ENCODE results near the gene BEX1. TPM values are rescaled to one million over a fixed set of nuclear protein-coding genes. Genes with fewer than 3 reads are reported as not detected.

Gene BEX1
- total RNA-seq, 2 donors from 2014 or later = 83.6 to 144 TPM

DNA sequence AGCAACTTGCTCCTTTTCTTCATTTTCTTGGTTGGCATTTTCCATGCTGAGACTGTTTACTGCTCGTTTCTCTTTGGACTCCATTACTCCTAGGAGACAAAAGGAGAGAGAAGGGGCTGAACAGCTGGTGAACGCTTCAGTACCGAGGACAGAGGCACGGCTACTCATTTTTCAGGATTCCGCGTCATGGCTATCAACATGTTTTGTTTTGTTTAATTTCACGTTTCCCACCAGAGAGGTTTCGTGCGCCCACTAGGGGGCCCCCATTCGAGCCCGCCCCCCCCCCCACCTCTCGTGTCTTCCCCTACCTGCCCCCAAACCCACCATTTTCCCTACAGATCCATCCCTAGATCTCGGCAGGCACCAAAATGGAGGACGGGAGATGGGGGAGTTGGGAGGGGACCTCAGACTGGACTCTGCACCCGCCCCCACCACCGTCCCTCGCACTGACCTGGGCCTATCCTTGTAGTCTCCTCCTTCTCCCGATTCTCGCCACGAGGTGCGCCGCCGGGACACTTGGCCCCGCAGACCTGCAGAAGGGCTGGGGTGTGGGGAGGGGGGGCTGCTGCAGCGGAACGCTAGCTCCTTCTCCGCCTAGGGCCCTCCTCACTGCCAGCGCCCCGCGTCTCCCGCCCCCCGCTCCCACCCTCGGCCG, 653 bp downstream of the BEX1 start:
- Mint-ChIP-seq H3K4me1 (peaks cover 2% of the 10 kb centered on the region), H3K4me3 (peak overlapping the region; percentile 66), H3K9me3 (peaks cover 28% of the 10 kb centered on the region), H3K27ac (peak overlapping the region; percentile 85), H3K27me3 (ENCODE audit: insufficient read depth) (no peaks in the 10 kb centered on the region), H3K36me3 (ENCODE audit: low read depth) (peaks cover 9% of the 10 kb centered on the region)
- WGBS, 2 experiments (ENCODE audit: insufficient coverage in 1 of 2, insufficient read length in 1 of 2) = 11 to 17% methylated on average over 1 to 19 of the region's 34 CpGs
- DNase-seq = peak; percentile 81
- no peaks in the 10 kb centered on the region for H3K27me3 ChIP-seq (ENCODE audit: control insufficient read depth, insufficient read depth, low read length, poor library complexity, severe bottlenecking)
- TF ChIP-seq CTCF (conservative IDR thresholded peaks at IDR 0.05) = peak; percentile 43
- H3K9ac ChIP-seq (ENCODE audit: extremely low read depth, low read length, poor library complexity, severe bottlenecking) = peak overlapping the region; percentile 67
- H3K4me3 ChIP-seq (ENCODE audit: low read length) = peak overlapping the region; percentile 69
- H3K9me3 ChIP-seq (ENCODE audit: control insufficient read depth, low read length) = no peaks in the 10 kb centered on the region
- no peaks in the 10 kb centered on the region for H3K36me3 ChIP-seq (ENCODE audit: control insufficient read depth, insufficient read depth, low read length)
- peaks cover 2% of the 10 kb centered on the region for H3K4me1 ChIP-seq (ENCODE audit: control insufficient read depth, insufficient read depth, low read length)
- peak overlapping the region; percentile 79 for H3K27ac ChIP-seq (ENCODE audit: low read depth, low read length)

DNA sequence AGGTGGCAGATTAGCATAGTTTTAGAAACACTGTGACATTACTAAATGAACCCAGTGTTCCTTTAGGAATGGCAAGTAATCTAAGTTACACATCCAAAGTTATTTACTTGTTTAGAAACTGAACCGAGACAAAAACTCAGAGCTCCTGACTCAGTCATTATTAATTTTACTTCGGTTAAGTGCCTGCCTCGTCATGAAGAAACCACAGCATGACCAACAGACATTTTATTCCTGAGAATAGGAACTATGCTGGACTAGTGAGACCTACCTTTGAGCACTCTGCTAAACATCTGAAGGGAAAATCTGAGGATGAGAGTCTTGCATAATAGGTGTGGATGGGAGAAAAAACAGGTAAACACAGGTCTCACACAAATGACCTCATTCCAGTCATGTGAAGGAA, 2.5 kb downstream of the BEX1 start:
- H3K27ac ChIP-seq (ENCODE audit: low read depth, low read length) = no peak overlapping the region
- no peak overlapping the region for H3K4me3 ChIP-seq (ENCODE audit: low read length)
- H3K27me3 ChIP-seq (ENCODE audit: control insufficient read depth, insufficient read depth, low read length, poor library complexity, severe bottlenecking) = no peaks in the 10 kb centered on the region
- peaks cover 20% of the 10 kb centered on the region for H3K9me3 Mint-ChIP-seq
- peaks cover 9% of the 10 kb centered on the region for H3K36me3 Mint-ChIP-seq (ENCODE audit: low read depth)
- WGBS, 2 experiments (ENCODE audit: insufficient coverage in 1 of 2, insufficient read length in 1 of 2) = 60 to 85% methylated on average over 1 to 3 of the region's 3 CpGs
- no peak for DNase-seq
- H3K9me3 ChIP-seq (ENCODE audit: control insufficient read depth, low read length) = no peaks in the 10 kb centered on the region
- H3K4me3 Mint-ChIP-seq = no peak overlapping the region
- TF ChIP-seq CTCF (conservative IDR thresholded peaks at IDR 0.05) = no peak
- no peaks in the 10 kb centered on the region for H3K36me3 ChIP-seq (ENCODE audit: control insufficient read depth, insufficient read depth, low read length)
- no peak overlapping the region for H3K9ac ChIP-seq (ENCODE audit: extremely low read depth, low read length, poor library complexity, severe bottlenecking)
- H3K27ac Mint-ChIP-seq = no peak overlapping the region
- peaks cover 6% of the 10 kb centered on the region for H3K4me1 Mint-ChIP-seq
- H3K4me1 ChIP-seq (ENCODE audit: control insufficient read depth, insufficient read depth, low read length) = peaks cover 2% of the 10 kb centered on the region
- H3K27me3 Mint-ChIP-seq (ENCODE audit: insufficient read depth) = no peaks in the 10 kb centered on the region

DNA sequence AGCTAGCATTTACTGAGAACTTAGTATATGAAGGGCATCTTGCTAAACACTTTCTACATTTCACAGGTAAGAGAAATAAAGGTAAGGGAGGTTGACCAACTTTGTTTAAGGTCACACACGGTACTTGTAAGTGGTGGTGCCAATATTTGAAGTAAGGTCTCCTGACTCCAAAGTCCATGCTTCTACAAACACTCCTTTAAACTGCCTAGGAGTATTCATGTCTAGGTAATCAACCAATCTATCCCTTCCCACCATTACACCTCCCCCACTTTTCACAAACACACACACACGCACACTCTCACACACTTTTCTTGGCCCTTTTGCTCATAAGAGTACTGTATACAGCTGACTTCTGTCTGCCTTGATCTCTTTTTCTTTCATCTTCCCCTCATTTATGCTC, 7.1 kb downstream of the BEX1 start:
- no peak overlapping the region for H3K4me3 ChIP-seq (ENCODE audit: low read length)
- H3K4me3 Mint-ChIP-seq = no peak overlapping the region
- no peak overlapping the region for H3K9ac ChIP-seq (ENCODE audit: extremely low read depth, low read length, poor library complexity, severe bottlenecking)
- no peak for TF ChIP-seq CTCF (conservative IDR thresholded peaks at IDR 0.05)
- H3K27me3 ChIP-seq (ENCODE audit: control insufficient read depth, insufficient read depth, low read length, poor library complexity, severe bottlenecking) = no peaks in the 10 kb centered on the region
- WGBS, 2 experiments (ENCODE audit: insufficient coverage in 1 of 2, insufficient read length in 1 of 2) = 80 to 95% methylated on average over 1 to 2 of the region's 2 CpGs
- peaks cover 2% of the 10 kb centered on the region for H3K4me1 ChIP-seq (ENCODE audit: control insufficient read depth, insufficient read depth, low read length)
- no peaks in the 10 kb centered on the region for H3K36me3 ChIP-seq (ENCODE audit: control insufficient read depth, insufficient read depth, low read length)
- peaks cover 7% of the 10 kb centered on the region for H3K4me1 Mint-ChIP-seq
- H3K9me3 ChIP-seq (ENCODE audit: control insufficient read depth, low read length) = no peaks in the 10 kb centered on the region
- H3K27me3 Mint-ChIP-seq (ENCODE audit: insufficient read depth) = no peaks in the 10 kb centered on the region
- H3K36me3 Mint-ChIP-seq (ENCODE audit: low read depth) = peaks cover 3% of the 10 kb centered on the region
- no peak overlapping the region for H3K27ac ChIP-seq (ENCODE audit: low read depth, low read length)
- H3K27ac Mint-ChIP-seq = no peak overlapping the region
- peaks cover 34% of the 10 kb centered on the region for H3K9me3 Mint-ChIP-seq
- DNase-seq = no peak

Data from endodermal cell (in vitro differentiated cells).